NCI-H187 (cell line): ENCODE results near the gene CADM3.
A peak's percentile ranks its signal among the peaks of the same experiment; 100 is the strongest.

Source experiments
- DNase-seq, 2 experiments: peaks; one replicate each; lab custom pipeline; 2025; lab: John Stamatoyannopoulos, UW

Gene CADM3, protein sequence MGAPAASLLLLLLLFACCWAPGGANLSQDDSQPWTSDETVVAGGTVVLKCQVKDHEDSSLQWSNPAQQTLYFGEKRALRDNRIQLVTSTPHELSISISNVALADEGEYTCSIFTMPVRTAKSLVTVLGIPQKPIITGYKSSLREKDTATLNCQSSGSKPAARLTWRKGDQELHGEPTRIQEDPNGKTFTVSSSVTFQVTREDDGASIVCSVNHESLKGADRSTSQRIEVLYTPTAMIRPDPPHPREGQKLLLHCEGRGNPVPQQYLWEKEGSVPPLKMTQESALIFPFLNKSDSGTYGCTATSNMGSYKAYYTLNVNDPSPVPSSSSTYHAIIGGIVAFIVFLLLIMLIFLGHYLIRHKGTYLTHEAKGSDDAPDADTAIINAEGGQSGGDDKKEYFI

DNA sequence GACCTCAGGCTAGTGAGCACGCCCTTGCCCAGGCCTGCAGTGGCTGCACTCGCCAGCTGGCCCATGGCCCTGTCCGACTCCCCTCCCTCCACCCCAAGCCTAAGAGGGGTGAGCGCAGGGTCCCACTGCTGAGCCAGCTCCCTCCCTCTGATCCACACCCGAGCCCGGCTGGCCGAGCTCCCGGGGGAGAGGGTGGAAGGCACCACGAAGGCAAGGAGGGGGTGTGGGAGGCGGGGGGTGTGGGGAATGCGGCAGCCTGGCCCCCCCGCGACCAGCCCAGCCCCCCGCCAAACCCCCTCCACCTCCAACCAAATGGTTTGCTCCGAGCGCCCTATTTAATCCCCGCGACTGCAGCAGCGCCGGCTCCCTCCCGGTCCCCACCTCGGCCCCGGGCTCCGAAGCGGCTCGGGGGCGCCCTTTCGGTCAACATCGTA lies at the start of gene CADM3:
CADM3 (plus strand) TSS at position 362 of the 434 bp plus-strand sequence. CDS start 151 bp downstream, outside the sequence.
- no peak for DNase-seq

DNA sequence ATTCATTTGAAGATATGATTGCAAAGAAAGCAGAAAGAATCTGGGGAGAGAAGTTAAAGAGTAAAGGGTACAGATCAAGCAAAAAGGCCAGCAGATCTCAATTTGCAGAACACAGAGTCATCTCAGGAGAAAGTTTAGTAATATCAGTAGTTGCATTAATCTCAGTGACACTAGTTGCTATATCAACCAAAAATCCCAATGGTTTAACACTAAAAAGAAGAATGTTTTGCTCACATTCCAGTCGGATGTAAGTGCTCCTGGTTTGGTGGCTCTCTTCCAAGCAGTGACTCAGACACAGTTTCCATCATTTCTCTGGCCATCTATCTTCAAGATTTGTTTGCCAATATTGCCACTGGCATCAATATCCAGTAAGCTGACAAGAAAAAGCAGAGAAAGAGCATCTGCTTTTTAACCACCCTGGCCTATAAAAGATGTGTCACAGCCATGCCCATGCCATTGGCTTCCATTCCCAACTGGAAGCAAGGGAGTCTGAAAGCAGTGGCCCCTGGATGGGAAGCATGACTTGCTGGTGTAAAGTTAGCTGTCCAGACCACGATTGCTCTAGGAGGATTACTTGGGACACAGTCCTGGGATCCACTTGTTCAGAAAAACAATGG lies 49.3 kb upstream of the CADM3 start:
- DNase-seq: no peak

GRCh38 chr1:159123587-159123986 lies 47.8 kb upstream of the CADM3 start:
- no peak for DNase-seq

DNA sequence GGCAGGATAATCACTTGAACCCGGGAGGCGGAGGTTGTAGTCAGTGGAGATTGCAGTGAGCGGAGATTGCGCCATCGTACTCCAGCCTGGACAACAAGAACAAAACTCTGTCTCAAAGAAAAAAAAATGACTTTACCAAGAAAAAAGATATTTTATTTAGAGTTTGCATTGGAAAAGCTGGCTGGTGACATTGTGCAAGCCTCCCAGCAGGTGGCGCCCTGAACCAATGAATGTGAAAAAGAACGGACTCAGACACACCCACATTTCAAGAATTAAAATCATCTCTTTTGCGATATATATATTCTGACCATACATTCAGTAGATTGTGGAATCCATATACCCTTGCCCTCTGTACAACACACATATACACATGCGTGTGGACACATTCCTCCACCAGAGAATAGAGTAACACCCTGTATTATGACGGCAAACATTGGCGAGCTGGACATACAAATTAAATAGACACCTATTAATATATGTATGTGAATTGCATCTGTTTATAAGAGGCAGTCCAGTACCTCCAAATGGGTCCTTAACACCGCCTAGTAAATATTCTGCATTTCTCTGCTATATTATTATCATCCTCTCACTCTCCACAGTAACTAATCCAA lies 39.0 kb upstream of the CADM3 start:
- peak; percentile 16 to 21 for DNase-seq

DNA sequence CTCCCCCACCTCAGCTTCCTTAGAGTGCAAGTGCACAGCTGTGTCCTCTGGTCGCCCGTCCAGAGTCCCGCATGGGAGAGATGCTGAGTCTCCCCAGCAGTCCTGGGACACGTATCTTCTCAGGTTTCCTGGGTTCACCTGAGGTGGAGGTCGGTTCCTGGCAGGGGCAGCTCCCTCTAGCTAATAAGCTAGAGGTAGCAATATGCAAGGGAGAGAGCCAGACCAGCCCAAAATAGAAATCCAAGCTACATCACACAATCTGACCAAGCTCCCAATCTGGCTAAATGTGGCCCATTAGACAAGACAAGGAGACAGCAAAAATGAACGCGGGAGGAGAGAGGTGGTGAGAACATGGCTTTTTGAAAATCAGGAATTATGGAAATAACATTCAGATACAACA lies 30.9 kb upstream of the CADM3 start:
- no peak for DNase-seq

- no peak for DNase-seq
These were observed 29.6 kb upstream of the CADM3 start for GRCh38 chr1:159141584-159142390.

GRCh38 chr1:159142391-159142663 lies 29.1 kb upstream of the CADM3 start:
- DNase-seq: no peak

GRCh38 chr1:159142726-159143510 lies 28.5 kb upstream of the CADM3 start:
- DNase-seq: no peak

DNA sequence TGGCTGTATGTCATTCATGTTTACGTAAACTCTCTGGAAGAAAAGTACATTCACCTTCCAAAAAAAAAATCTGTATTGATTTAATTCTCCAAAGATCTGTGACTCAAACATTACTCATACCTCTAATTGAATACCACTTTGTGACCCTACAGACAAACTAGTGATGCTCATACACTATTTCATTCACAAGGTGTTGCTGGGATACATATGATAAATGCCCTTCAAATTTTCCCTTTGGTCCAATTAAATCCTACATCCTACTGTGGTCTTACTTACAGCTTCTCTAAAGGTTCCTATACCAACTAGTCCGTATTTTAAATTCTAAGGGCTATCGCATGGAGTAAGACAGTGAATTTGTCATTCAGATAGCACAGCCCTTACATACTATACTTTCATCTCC lies 26.8 kb upstream of the CADM3 start:
- no peak for DNase-seq

DNA sequence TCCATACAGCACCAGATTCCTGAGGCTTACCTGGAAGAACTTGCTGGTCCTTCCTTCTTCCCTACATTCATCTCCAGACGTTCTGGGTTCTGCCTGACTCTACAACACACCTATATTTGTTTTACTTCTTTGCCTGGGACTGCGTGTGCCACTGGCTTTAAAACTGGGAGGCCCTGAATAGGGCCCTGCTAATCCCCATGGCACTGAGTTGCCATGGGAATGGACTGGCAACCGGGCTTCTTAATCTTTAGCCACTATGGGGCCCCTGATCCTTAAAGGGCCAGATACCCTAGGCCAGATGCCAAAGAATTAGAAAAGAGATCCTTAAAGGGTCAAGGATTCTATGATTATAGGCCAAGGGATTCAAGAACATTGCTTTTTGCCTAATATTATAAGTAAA lies 24.4 kb upstream of the CADM3 start:
- no peak for DNase-seq

- DNase-seq: no peak
These were observed 19.4 kb upstream of the CADM3 start for GRCh38 chr1:159152031-159152430.

- peak; percentile 28 to 44 for DNase-seq
These were observed 10.3 kb upstream of the CADM3 start for GRCh38 chr1:159161001-159161718.

DNA sequence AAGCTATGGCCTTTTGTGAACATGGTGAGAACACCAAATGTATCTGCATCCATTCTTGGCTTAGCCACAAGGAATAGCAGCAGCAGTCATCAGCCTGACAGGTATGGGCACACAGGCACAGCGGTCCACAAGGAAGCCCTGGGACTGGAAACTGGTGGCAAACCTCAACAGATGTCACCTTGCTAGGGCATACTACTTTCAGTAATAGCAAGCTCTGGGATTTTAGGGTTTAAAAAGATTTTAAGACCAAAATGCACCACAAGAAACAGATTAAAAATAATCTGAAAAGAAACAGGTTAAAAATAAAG lies 9.7 kb upstream of the CADM3 start:
- no peak for DNase-seq

GRCh38 chr1:159162516-159163265 lies 8.7 kb upstream of the CADM3 start:
- no peak for DNase-seq

DNA sequence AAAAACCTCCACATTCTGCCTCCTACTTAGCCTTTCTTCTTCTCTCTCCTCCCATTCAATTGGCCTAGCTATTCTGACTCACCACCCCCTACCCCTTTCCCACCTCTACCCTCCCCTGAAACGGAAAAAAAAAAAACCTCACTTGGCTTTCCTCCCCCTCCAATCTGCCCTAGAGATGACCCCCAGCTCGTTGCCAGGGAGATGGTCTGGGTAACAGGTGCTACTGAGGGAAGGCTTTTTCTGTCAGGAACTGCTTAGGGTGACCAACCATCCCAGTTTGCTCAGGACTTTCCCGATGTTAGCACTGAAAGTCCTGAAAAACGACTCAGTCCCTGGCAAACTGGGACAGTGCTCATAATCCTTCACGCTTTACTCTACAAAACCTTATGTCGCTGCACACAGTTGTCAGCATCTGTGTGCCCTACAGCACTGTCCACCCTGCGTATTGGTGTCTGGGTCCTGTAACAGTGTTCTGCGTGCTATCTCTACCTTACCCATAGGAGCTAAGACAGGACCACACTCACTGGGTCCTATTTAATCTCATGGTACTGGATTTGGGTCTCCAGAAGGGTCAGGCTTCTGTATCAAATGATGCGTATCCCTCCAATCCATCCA lies 7.7 kb upstream of the CADM3 start:
- no peak for DNase-seq

GRCh38 chr1:159168043-159168442 lies 3.4 kb upstream of the CADM3 start:
- DNase-seq: no peak

GRCh38 chr1:159170639-159171038 lies 776 bp upstream of the CADM3 start:
- DNase-seq: no peak

DNA sequence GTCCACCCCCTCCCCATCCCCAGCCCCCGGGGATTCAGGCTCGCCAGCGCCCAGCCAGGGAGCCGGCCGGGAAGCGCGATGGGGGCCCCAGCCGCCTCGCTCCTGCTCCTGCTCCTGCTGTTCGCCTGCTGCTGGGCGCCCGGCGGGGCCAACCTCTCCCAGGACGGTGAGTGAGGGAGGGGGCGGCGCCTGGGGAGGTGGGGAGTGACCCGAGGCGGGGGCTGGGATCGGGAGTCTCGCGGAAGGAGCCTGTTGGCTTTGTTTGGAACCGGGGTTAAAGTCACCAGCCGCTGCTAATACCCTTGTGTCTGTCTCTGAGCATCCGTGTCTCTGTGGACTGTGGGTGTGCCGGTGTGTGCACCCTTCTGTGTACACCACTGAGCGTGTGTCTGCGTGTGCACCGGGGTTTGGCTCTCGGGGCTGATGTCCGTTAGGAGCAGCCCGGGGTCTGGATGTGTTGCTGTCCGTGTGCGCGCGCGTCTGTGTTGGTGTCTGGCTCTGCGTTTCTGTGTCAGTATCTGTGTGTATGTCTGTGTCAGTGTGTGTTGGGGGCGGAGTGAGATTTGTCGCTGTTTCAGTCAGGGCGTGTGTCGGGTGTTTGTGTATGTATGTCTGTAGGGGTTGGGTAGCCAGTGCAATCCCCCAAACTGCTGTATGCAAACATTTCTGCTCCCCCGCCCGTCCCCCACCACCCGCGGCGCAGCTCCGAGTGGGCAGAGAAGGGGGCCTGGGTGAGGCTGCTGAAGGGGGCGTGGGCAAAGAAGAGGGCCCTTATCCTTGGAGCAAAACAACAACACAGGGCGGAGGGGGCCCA lies 480 bp downstream of the CADM3 start:
- no peak for DNase-seq

GRCh38 chr1:159172614-159173291 lies 1.3 kb downstream of the CADM3 start:
- DNase-seq: no peak
